ENCODE data around the gene CEP131.
A peak's percentile ranks its signal among the peaks of the same experiment; 100 is the strongest.

CEP131 gene

DNA sequence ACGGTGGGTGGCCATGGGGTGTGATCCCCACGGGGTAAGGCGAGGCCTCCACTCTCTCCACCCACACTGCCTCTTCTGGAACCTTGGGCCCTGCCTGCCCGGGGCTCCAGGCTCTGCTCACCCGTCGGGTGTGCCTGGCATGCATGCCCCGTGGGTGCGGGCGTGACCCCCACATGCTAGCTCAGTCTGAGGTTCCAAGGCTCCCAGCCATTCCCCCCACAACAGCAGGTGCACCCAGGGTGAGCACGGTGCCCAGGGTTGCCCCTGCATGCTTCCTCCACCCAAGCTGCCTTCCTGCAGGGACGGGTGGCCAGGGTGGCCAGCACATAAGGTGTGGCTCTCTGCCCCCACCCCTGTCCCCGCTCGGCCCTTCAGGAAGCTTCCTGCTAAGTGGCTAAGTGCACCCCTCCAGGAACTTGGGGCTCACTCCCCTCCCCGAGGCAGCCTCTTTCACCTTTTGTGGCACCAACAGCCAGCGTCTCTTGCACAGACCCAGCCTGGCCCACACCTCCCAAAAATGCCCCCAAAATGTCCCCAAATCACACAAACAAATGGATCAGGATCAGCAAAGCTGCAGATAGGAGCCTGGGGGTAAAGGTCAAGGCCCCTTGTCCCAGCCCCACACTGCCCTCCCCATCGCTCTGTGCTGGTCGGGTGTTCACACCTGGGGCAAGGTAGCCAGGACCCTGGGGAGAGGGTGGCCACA, 78.9 kb downstream of the CEP131 start:
- DNase-seq: no peak

DNA sequence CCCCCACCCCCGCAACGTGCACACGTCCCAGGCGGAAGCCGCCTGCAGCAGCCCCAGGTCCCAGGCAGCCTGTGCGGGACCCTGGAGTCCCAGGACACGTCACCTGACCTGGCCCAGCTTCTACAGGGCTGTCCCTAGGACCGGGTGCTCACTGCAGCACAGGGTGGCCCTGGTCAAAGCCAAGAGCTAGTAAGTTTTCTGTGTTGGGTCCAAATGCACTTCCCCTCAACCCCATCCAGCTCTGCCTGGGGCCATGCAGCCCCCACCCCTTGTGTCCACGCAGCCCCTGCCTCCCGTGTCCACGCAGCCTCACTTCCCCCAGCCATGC, 79.6 kb downstream of the CEP131 start:
- DNase-seq: no peak

GRCh38 chr17:81142301-81143199, 80.2 kb downstream of the CEP131 start:
- DNase-seq: peak; percentile 87

- no peak for DNase-seq
Observed at GRCh38 chr17:81140695-81141094, 82.1 kb downstream of the CEP131 start.

DNA sequence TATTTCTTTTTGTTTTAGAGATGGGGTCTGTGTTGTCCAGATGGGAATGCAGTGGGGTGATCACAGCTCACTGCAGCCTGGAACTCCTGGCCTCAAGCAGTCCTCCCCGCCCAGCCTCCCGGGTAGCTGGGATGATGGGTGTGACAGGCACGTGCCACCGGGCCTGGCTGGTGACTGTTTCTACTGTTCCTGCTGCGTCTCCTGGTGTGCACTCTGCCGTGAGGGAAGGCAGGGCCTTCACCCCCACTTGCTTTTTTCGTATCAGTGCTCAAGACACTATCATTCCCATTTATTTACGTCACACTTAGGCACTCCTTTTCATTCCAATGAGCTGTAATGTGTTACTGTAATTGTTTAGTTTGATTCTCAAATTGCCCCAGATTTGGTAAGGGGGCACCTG, 82.7 kb downstream of the CEP131 start:
- no peak for DNase-seq
